Mammary epithelial cell (primary cell): ENCODE results near the gene CD58.

Source experiments
- CTCF ChIP-seq, 2 donors: IDR thresholded peaks in 1 of 2; conservative IDR thresholded peaks in 1 of 2; 2 replicates each; pipeline ENCODE4 v1.5.1; 2011 to 2012; ENCODE audit warnings: inconsistent platforms in 2 of 2, low read length in 2 of 2, mild to moderate bottlenecking in 2 of 2, control low read depth in 1 of 2, low read depth in 1 of 2; ENCODE audit not compliant: insufficient read depth in 1 of 2; ENCODE audit errors: extremely low read depth in 1 of 2
- EZH2 ChIP-seq: IDR thresholded peaks from 2 replicates; pipeline ENCODE4 v1.6.1; 2012; ENCODE audit warnings: low read length, inconsistent platforms, borderline replicate concordance

GRCh38 chr1:116501125-116501869 lies 69.5 kb downstream of the CD58 start:
- no peak for TF ChIP-seq CTCF (conservative IDR thresholded peaks at IDR 0.05 in 1 of 2, IDR thresholded peaks at IDR 0.05 in 1 of 2; ENCODE audit: extremely low read depth in 1 of 2, insufficient read depth in 1 of 2, low read depth in 1 of 2, low read length in 2 of 2)
- no peak for TF ChIP-seq EZH2
